HG03045 (cell line): ENCODE results near the gene SH3GL2.

ENCODE experiments used
- ATAC-seq: cut with Tn5 transposase; IDR thresholded peaks from one replicate; pipeline ENCODE4 v1.9.1; 2021; ENCODE audit warnings: mild to moderate bottlenecking, moderate library complexity; ENCODE audit not compliant: unreplicated experiment

Gene SH3GL2

GRCh38 chr9:17578911-17579793, at the start of gene SH3GL2:
Gene SH3GL2 (plus strand): TSS chr9:17579066.
- ATAC-seq: peak; percentile 47

GRCh38 chr9:17531642-17532254, 47.1 kb upstream of the SH3GL2 start:
- no peak for ATAC-seq

GRCh38 chr9:17532461-17532860, 46.4 kb upstream of the SH3GL2 start:
- ATAC-seq: no peak

- ATAC-seq: no peak
Measured at GRCh38 chr9:17535176-17535575, 43.7 kb upstream of the SH3GL2 start.

- no peak for ATAC-seq
Measured at GRCh38 chr9:17536027-17536426, 42.8 kb upstream of the SH3GL2 start.

GRCh38 chr9:17551023-17551422, 27.8 kb upstream of the SH3GL2 start:
- ATAC-seq: no peak

- ATAC-seq: no peak
Measured at GRCh38 chr9:17555362-17556054, 23.4 kb upstream of the SH3GL2 start.

GRCh38 chr9:17556255-17556654, 22.6 kb upstream of the SH3GL2 start:
- ATAC-seq: no peak

GRCh38 chr9:17556935-17557334, 21.9 kb upstream of the SH3GL2 start:
- ATAC-seq: no peak

GRCh38 chr9:17571825-17572224, 7.0 kb upstream of the SH3GL2 start:
- ATAC-seq: no peak

- ATAC-seq: no peak
Measured at GRCh38 chr9:17574342-17574741, 4.5 kb upstream of the SH3GL2 start.

GRCh38 chr9:17578577-17578910, 322 bp upstream of the SH3GL2 start:
- ATAC-seq: no peak

- no peak for ATAC-seq
Measured at GRCh38 chr9:17580119-17580518, 1.3 kb downstream of the SH3GL2 start.

- ATAC-seq: no peak
Measured at GRCh38 chr9:17587113-17587512, 8.2 kb downstream of the SH3GL2 start.

GRCh38 chr9:17588395-17588794, 9.5 kb downstream of the SH3GL2 start:
- ATAC-seq: no peak

GRCh38 chr9:17588941-17589340, 10.1 kb downstream of the SH3GL2 start:
- ATAC-seq: no peak

GRCh38 chr9:17589771-17590170, 10.9 kb downstream of the SH3GL2 start:
- ATAC-seq: no peak

- ATAC-seq: no peak
Measured at GRCh38 chr9:17594961-17595360, 16.1 kb downstream of the SH3GL2 start.

- no peak for ATAC-seq
Measured at GRCh38 chr9:17597977-17598376, 19.1 kb downstream of the SH3GL2 start.

GRCh38 chr9:17600962-17601593, 22.2 kb downstream of the SH3GL2 start:
- no peak for ATAC-seq

- no peak for ATAC-seq
Measured at GRCh38 chr9:17604556-17604955, 25.7 kb downstream of the SH3GL2 start.
